Measurements from ENCODE around the gene AURKB. TPM values are rescaled to one million over a fixed set of nuclear protein-coding genes. Genes with fewer than 3 reads are reported as not detected.
A peak's percentile ranks its signal among the peaks of the same experiment; 100 is the strongest.

AURKB gene
- total RNA-seq, 2 experiments from 2014 or later, result 170 to 174 TPM

- no peak overlapping the region for H3K27ac Mint-ChIP-seq
- ChIA-PET CTCF (interaction anchor here (1.2 kb wide), 1 partner anchor 66 kb away, joined by 3 read pairs; no protein-coding TSS in a partner anchor), POLR2A (interaction anchor here (1.1 to 5.3 kb wide), 4 partner anchors 9 to 25 kb away, joined by 4 to 45 read pairs (median 8); partner anchors contain the start of genes AURKB, CTC1 and PFAS)
- peaks cover 11% of the 10 kb centered on the region for H3K4me1 Mint-ChIP-seq (ENCODE audit: low read depth)
- H3K4me3 Mint-ChIP-seq, result no peak overlapping the region
- no peaks in the 10 kb centered on the region for H3K9me3 Mint-ChIP-seq
- H3K36me3 Mint-ChIP-seq (ENCODE audit: low read depth), result peaks cover 58% of the 10 kb centered on the region
- intact Hi-C loops (cut with micrococcal nuclease), result no loop called here
- DNase-seq (no peak), ATAC-seq (no peak)
- no peaks in the 10 kb centered on the region for H3K27me3 Mint-ChIP-seq
- TF ChIP-seq CTCF (IDR thresholded peaks at IDR 0.05), result no peak
Observed at GRCh38 chr17:8234361-8235270, 24.2 kb upstream of the AURKB start.

DNA sequence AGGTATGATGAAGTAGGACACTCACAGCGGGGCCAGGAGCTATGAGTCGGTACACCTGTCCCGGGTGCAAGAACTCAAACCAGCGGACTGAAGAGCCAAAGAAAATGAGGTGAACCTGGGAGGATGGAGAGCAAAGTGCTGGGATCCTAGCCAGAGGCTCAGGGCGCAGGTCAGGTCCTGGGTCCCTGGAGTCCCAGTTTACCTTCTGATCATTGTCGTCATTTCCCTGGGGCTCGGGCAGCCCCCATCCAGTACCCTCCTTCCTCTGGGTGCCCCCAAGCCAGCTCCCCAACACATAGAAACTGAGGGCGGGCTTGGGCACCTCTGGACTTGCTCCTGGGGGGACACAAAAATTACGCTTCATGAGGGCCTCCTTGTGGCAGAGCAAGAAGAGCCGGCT, 21.3 kb upstream of the AURKB start:
- TF ChIP-seq CTCF (IDR thresholded peaks at IDR 0.05), result no peak

GRCh38 chr17:8227238-8227581, 16.8 kb upstream of the AURKB start:
- Mint-ChIP-seq H3K27me3 (peaks cover 3% of the 10 kb centered on the region), H3K27ac (peak overlapping the region; percentile 90), H3K4me1 (ENCODE audit: low read depth) (peaks cover 27% of the 10 kb centered on the region), H3K4me3 (peak overlapping the region; percentile 56), H3K9me3 (no peaks in the 10 kb centered on the region), H3K36me3 (ENCODE audit: low read depth) (peaks cover 55% of the 10 kb centered on the region)
- POLR2A ChIA-PET, result interaction anchor here (0.6 to 8.4 kb wide), 9 partner anchors 8 to 108 kb away, joined by 3 to 232 read pairs (median 6); partner anchors contain the start of genes ALOXE3, CTC1, PFAS and TMEM107
- intact Hi-C loops (cut with micrococcal nuclease), result no loop called here
- ATAC-seq, result no peak
- DNase-seq, result no peak
- no peak for TF ChIP-seq CTCF (IDR thresholded peaks at IDR 0.05)
- CTCF ChIA-PET, result interaction anchor here (1.6 to 3.0 kb wide), 3 partner anchors 9 to 74 kb away, joined by 3 to 8 read pairs (median 7); partner anchors contain the start of gene AURKB

More for the DNA sequence above, 21.3 kb upstream of the AURKB start:
- DNase-seq (no peak), ATAC-seq (no peak)
- ChIA-PET POLR2A (interaction anchor here (0.6 to 3.3 kb wide), 4 partner anchors 11 to 92 kb away, joined by 3 to 28 read pairs (median 3); partner anchors contain the start of genes CTC1 and PFAS), CTCF (interaction anchor here (1.3 to 1.4 kb wide), 2 partner anchors 11 to 15 kb away, joined by 3 read pairs; no protein-coding TSS in a partner anchor)
- Mint-ChIP-seq H3K4me1 (ENCODE audit: low read depth) (peaks cover 9% of the 10 kb centered on the region), H3K27ac (no peak overlapping the region), H3K9me3 (no peaks in the 10 kb centered on the region), H3K4me3 (no peak overlapping the region), H3K27me3 (no peaks in the 10 kb centered on the region), H3K36me3 (ENCODE audit: low read depth) (peaks cover 66% of the 10 kb centered on the region)
- intact Hi-C loops (cut with micrococcal nuclease), result no loop called here

GRCh38 chr17:8226536-8227237, 16.3 kb upstream of the AURKB start:
- no peak for ATAC-seq
- H3K27ac Mint-ChIP-seq, result peak overlapping the region; percentile 90
- peaks cover 29% of the 10 kb centered on the region for H3K4me1 Mint-ChIP-seq (ENCODE audit: low read depth)
- peaks cover 52% of the 10 kb centered on the region for H3K36me3 Mint-ChIP-seq (ENCODE audit: low read depth)
- intact Hi-C loops (cut with micrococcal nuclease), result no loop called here
- H3K4me3 Mint-ChIP-seq, result peak overlapping the region; percentile 56
- no peak for TF ChIP-seq CTCF (IDR thresholded peaks at IDR 0.05)
- no peaks in the 10 kb centered on the region for H3K9me3 Mint-ChIP-seq
- CTCF ChIA-PET, result interaction anchor here (0.9 to 3.0 kb wide), 5 partner anchors 9 to 152 kb away, joined by 3 to 8 read pairs (median 5); partner anchors contain the start of gene AURKB
- POLR2A ChIA-PET, result interaction anchor here (0.6 to 8.8 kb wide), 15 partner anchors 9 to 150 kb away, joined by 3 to 232 read pairs (median 10); partner anchors contain the start of genes ALOXE3, AURKB, BORCS6 and CTC1
- peak; percentile 64 for DNase-seq
- peaks cover 4% of the 10 kb centered on the region for H3K27me3 Mint-ChIP-seq
